Stimulated activated CD8-positive, alpha-beta memory T cell treated with anti-CD3 and anti-CD28 coated beads, Interleukin-12 subunit alpha, Interleukin-12 subunit beta, amount 100 ng/mL, for 4 hours (primary cell): Measurements from ENCODE around the gene AKNAD1.
"Not testable (repeated sequence)": the region's sequence is repeated elsewhere in the genome, so short reads cannot be mapped to it uniquely, and the experiment has no call there.

Experiments used
- DNase-seq: peaks from one replicate; pipeline ENCODE4 v3.0.0-alpha.2; 2020; ENCODE audit warnings: low read depth

The AKNAD1 gene

GRCh38 chr1:108856994-108857393, at the start of gene AKNAD1:
AKNAD1 (minus strand) TSS chr1:108857094; CDS start chr1:108852664, 4,430 bp downstream.
- no peak for DNase-seq

- DNase-seq = no peak
Measured at GRCh38 chr1:108901106-108901505, 44.2 kb upstream of the AKNAD1 start.

- DNase-seq = no peak
Measured at GRCh38 chr1:108897865-108898720, 41.2 kb upstream of the AKNAD1 start.

GRCh38 chr1:108896146-108897145, 39.6 kb upstream of the AKNAD1 start:
- DNase-seq = no peak

GRCh38 chr1:108893141-108893530, 36.2 kb upstream of the AKNAD1 start:
- DNase-seq = no peak

GRCh38 chr1:108892356-108893140, 35.7 kb upstream of the AKNAD1 start:
- DNase-seq = no peak

GRCh38 chr1:108889706-108890384, 33.0 kb upstream of the AKNAD1 start:
- DNase-seq = no peak

GRCh38 chr1:108889006-108889645, 32.2 kb upstream of the AKNAD1 start:
- not testable (repeated sequence) for DNase-seq

GRCh38 chr1:108886292-108886691, 29.4 kb upstream of the AKNAD1 start:
- no peak for DNase-seq

GRCh38 chr1:108884968-108885367, 28.1 kb upstream of the AKNAD1 start:
- no peak for DNase-seq

- DNase-seq = no peak
Measured at GRCh38 chr1:108882837-108883236, 25.9 kb upstream of the AKNAD1 start.

GRCh38 chr1:108881369-108881768, 24.5 kb upstream of the AKNAD1 start:
- DNase-seq = no peak

GRCh38 chr1:108880850-108881249, 24.0 kb upstream of the AKNAD1 start:
- DNase-seq = no peak

- no peak for DNase-seq
Measured at GRCh38 chr1:108878678-108879077, 21.8 kb upstream of the AKNAD1 start.

- no peak for DNase-seq
Measured at GRCh38 chr1:108878160-108878469, 21.2 kb upstream of the AKNAD1 start.

- DNase-seq = no peak
Measured at GRCh38 chr1:108877348-108878159, 20.7 kb upstream of the AKNAD1 start.

GRCh38 chr1:108871050-108871724, 14.3 kb upstream of the AKNAD1 start:
- no peak for DNase-seq

GRCh38 chr1:108865316-108865910, 8.5 kb upstream of the AKNAD1 start:
- no peak for DNase-seq

GRCh38 chr1:108863984-108864383, 7.1 kb upstream of the AKNAD1 start:
- no peak for DNase-seq
